HUES48 (cell line): ENCODE data around the gene ENTPD1.

Experiments
- H3K27ac ChIP-seq: one replicate; pipeline ENCODE4 v1.7.0; 2013; ENCODE audit warnings: low read depth, low read length, inconsistent platforms
- H3K27me3 ChIP-seq: 2 replicates; pipeline ENCODE4 v1.6.1; 2013; ENCODE audit warnings: mild to moderate bottlenecking, low read length; ENCODE audit not compliant: control insufficient read depth, insufficient read depth
- H3K36me3 ChIP-seq: 2 replicates; pipeline ENCODE4 v1.6.1; 2013; ENCODE audit warnings: low read length; ENCODE audit not compliant: control insufficient read depth, insufficient read depth
- H3K4me1 ChIP-seq: 2 replicates; pipeline ENCODE4 v1.6.1; 2013; ENCODE audit warnings: mild to moderate bottlenecking, low read length; ENCODE audit not compliant: control insufficient read depth, insufficient read depth
- H3K4me3 ChIP-seq: 2 replicates; pipeline ENCODE4 v1.5.1; 2013; ENCODE audit warnings: mild to moderate bottlenecking, low read depth, low read length
- H3K9ac ChIP-seq: 2 replicates; pipeline ENCODE4 v1.6.1; 2013; ENCODE audit warnings: mild to moderate bottlenecking, low read depth, low read length, moderate library complexity
- H3K9me3 ChIP-seq: 2 replicates; pipeline ENCODE4 v1.6.1; 2013; ENCODE audit warnings: low read length; ENCODE audit not compliant: control insufficient read depth, insufficient read depth

The ENTPD1 gene

GRCh38 chr10:95815133-95815532 is 59.2 kb downstream of the ENTPD1 start:
- no peaks in the 10 kb centered on the region for H3K36me3 ChIP-seq
- no peak overlapping the region for H3K9ac ChIP-seq
- no peak overlapping the region for H3K4me3 ChIP-seq
- H3K27me3 ChIP-seq, result no peaks in the 10 kb centered on the region
- no peaks in the 10 kb centered on the region for H3K4me1 ChIP-seq
- H3K9me3 ChIP-seq, result peaks cover 14% of the 10 kb centered on the region
- no peak overlapping the region for H3K27ac ChIP-seq

- no peak overlapping the region for H3K4me3 ChIP-seq
- H3K9ac ChIP-seq, result no peak overlapping the region
- no peaks in the 10 kb centered on the region for H3K27me3 ChIP-seq
- peaks cover 9% of the 10 kb centered on the region for H3K9me3 ChIP-seq
- H3K27ac ChIP-seq, result no peak overlapping the region
- H3K36me3 ChIP-seq, result no peaks in the 10 kb centered on the region
- H3K4me1 ChIP-seq, result no peaks in the 10 kb centered on the region
Observed at GRCh38 chr10:95815701-95816240, 59.8 kb downstream of the ENTPD1 start.

GRCh38 chr10:95818010-95818409 is 62.0 kb downstream of the ENTPD1 start:
- Histone ChIP-seq H3K36me3 (no peaks in the 10 kb centered on the region), H3K27me3 (no peaks in the 10 kb centered on the region), H3K27ac (no peak overlapping the region), H3K4me3 (no peak overlapping the region), H3K4me1 (no peaks in the 10 kb centered on the region), H3K9ac (no peak overlapping the region), H3K9me3 (no peaks in the 10 kb centered on the region; the same call in 1 of the 2 replicates)

GRCh38 chr10:95818668-95819067 is 62.7 kb downstream of the ENTPD1 start:
- Histone ChIP-seq H3K27ac (no peak overlapping the region), H3K4me3 (no peak overlapping the region), H3K36me3 (no peaks in the 10 kb centered on the region), H3K9ac (no peak overlapping the region), H3K27me3 (no peaks in the 10 kb centered on the region), H3K9me3 (no peaks in the 10 kb centered on the region), H3K4me1 (no peaks in the 10 kb centered on the region)

GRCh38 chr10:95819620-95820329 is 63.8 kb downstream of the ENTPD1 start:
- H3K4me1 ChIP-seq, result no peaks in the 10 kb centered on the region
- H3K9ac ChIP-seq, result no peak overlapping the region
- no peaks in the 10 kb centered on the region for H3K27me3 ChIP-seq
- H3K4me3 ChIP-seq, result no peak overlapping the region
- no peak overlapping the region for H3K27ac ChIP-seq
- no peaks in the 10 kb centered on the region for H3K9me3 ChIP-seq
- H3K36me3 ChIP-seq, result no peaks in the 10 kb centered on the region

- no peaks in the 10 kb centered on the region for H3K27me3 ChIP-seq
- H3K27ac ChIP-seq, result no peak overlapping the region
- H3K36me3 ChIP-seq, result no peaks in the 10 kb centered on the region
- no peak overlapping the region for H3K9ac ChIP-seq
- H3K9me3 ChIP-seq, result no peaks in the 10 kb centered on the region
- H3K4me3 ChIP-seq, result no peak overlapping the region
- H3K4me1 ChIP-seq, result no peaks in the 10 kb centered on the region
Observed at GRCh38 chr10:95820363-95820762, 64.4 kb downstream of the ENTPD1 start.

- H3K9ac ChIP-seq, result no peak overlapping the region
Observed at GRCh38 chr10:95821720-95822119, 65.8 kb downstream of the ENTPD1 start.

GRCh38 chr10:95830044-95830443 is 74.1 kb downstream of the ENTPD1 start:
- Histone ChIP-seq H3K4me1 (no peaks in the 10 kb centered on the region), H3K36me3 (no peaks in the 10 kb centered on the region), H3K9me3 (no peaks in the 10 kb centered on the region), H3K27ac (no peak overlapping the region), H3K9ac (no peak overlapping the region), H3K27me3 (no peaks in the 10 kb centered on the region), H3K4me3 (no peak overlapping the region)

More at GRCh38 chr10:95821720-95822119, 65.8 kb downstream of the ENTPD1 start:
- Histone ChIP-seq H3K4me1 (no peaks in the 10 kb centered on the region), H3K4me3 (no peak overlapping the region), H3K27me3 (no peaks in the 10 kb centered on the region), H3K9me3 (no peaks in the 10 kb centered on the region), H3K36me3 (no peaks in the 10 kb centered on the region), H3K27ac (no peak overlapping the region)

- H3K27ac ChIP-seq, result no peak overlapping the region
- no peaks in the 10 kb centered on the region for H3K4me1 ChIP-seq
- H3K9ac ChIP-seq, result no peak overlapping the region
- H3K4me3 ChIP-seq, result no peak overlapping the region
- no peaks in the 10 kb centered on the region for H3K27me3 ChIP-seq
- no peaks in the 10 kb centered on the region for H3K9me3 ChIP-seq
- no peaks in the 10 kb centered on the region for H3K36me3 ChIP-seq
Observed at GRCh38 chr10:95831076-95831475, 75.1 kb downstream of the ENTPD1 start.

GRCh38 chr10:95831515-95831914 is 75.6 kb downstream of the ENTPD1 start:
- Histone ChIP-seq H3K27ac (no peak overlapping the region), H3K27me3 (no peaks in the 10 kb centered on the region), H3K4me3 (no peak overlapping the region), H3K9me3 (no peaks in the 10 kb centered on the region), H3K9ac (no peak overlapping the region), H3K4me1 (no peaks in the 10 kb centered on the region), H3K36me3 (no peaks in the 10 kb centered on the region)

GRCh38 chr10:95832216-95833041 is 76.5 kb downstream of the ENTPD1 start:
- Histone ChIP-seq H3K4me1 (peaks cover 8% of the 10 kb centered on the region; the same call in 1 of the 2 replicates), H3K36me3 (no peaks in the 10 kb centered on the region), H3K4me3 (no peak overlapping the region), H3K9ac (no peak overlapping the region), H3K9me3 (no peaks in the 10 kb centered on the region), H3K27ac (no peak overlapping the region), H3K27me3 (no peaks in the 10 kb centered on the region)
